HCEC 1CT (cell line): ENCODE measurements around the gene ESYT1.
"Not testable (repeated sequence)": the region's sequence is repeated elsewhere in the genome, so short reads cannot be mapped to it uniquely, and the experiment has no call there.

Experiments
- DNase-seq: peaks from one replicate; pipeline ENCODE4 v3.0.0-alpha.2; 2017

ESYT1 gene

GRCh38 chr12:56129942-56130495, 2.0 kb downstream of the ESYT1 start:
- no peak for DNase-seq

GRCh38 chr12:56130876-56131275, 2.8 kb downstream of the ESYT1 start:
- DNase-seq, result no peak

- DNase-seq, result no peak
Measured at GRCh38 chr12:56134897-56135296, 6.8 kb downstream of the ESYT1 start.

GRCh38 chr12:56137853-56138571, 9.9 kb downstream of the ESYT1 start:
- no peak for DNase-seq

- no peak for DNase-seq
Measured at GRCh38 chr12:56141946-56142784, 14.1 kb downstream of the ESYT1 start.

GRCh38 chr12:56143217-56143616, 15.2 kb downstream of the ESYT1 start:
- no peak for DNase-seq

- no peak for DNase-seq
Measured at GRCh38 chr12:56143870-56144269, 15.8 kb downstream of the ESYT1 start.

- DNase-seq, result no peak
Measured at GRCh38 chr12:56145217-56145616, 17.1 kb downstream of the ESYT1 start.

- no peak for DNase-seq
Measured at GRCh38 chr12:56146492-56147460, 18.7 kb downstream of the ESYT1 start.

- no peak for DNase-seq
Measured at GRCh38 chr12:56150563-56150962, 22.5 kb downstream of the ESYT1 start.

GRCh38 chr12:56151672-56152131, 23.6 kb downstream of the ESYT1 start:
- no peak for DNase-seq

- peak; percentile 93 for DNase-seq
Measured at GRCh38 chr12:56152132-56152755, 24.2 kb downstream of the ESYT1 start, which contains the start of gene MYL6B. Gene MYL6B (plus strand): TSS chr12:56152587. CDS start chr12:56153919, 1,332 bp downstream.

GRCh38 chr12:56152756-56153677, 24.9 kb downstream of the ESYT1 start:
- DNase-seq, result no peak

- no peak for DNase-seq
Measured at GRCh38 chr12:56153678-56154065, 25.6 kb downstream of the ESYT1 start.

- DNase-seq, result no peak
Measured at GRCh38 chr12:56154246-56154771, 26.2 kb downstream of the ESYT1 start.

GRCh38 chr12:56154818-56155217, 26.8 kb downstream of the ESYT1 start:
- no peak for DNase-seq

GRCh38 chr12:56155256-56155845, 27.3 kb downstream of the ESYT1 start:
- no peak for DNase-seq

- not testable (repeated sequence) for DNase-seq
Measured at GRCh38 chr12:56156464-56157200, 28.6 kb downstream of the ESYT1 start.
